CD8-positive, alpha-beta memory T cell (primary cell): ENCODE measurements around the gene TTLL9. TPM values are rescaled to one million over a fixed set of nuclear protein-coding genes. Genes with fewer than 3 reads are reported as not detected.
A peak's percentile ranks its signal among the peaks of the same experiment; 100 is the strongest.

Source experiments
- CTCF ChIA-PET: fragments of 350-600 bp; sonication (Branson Sonifier 250); formaldehyde crosslinking; loops from one replicate; lab custom pipeline; 2021; ENCODE audit warnings: antibody characterized with exemption; lab: Charles Lee
- POLR2A ChIA-PET: fragments of 350-600 bp; sonication (Branson Sonifier 250); formaldehyde crosslinking; loops from one replicate; lab custom pipeline; 2021; ENCODE audit warnings: antibody characterized with exemption; lab: Charles Lee
- DNase-seq, 5 donors: peaks; one replicate each; pipeline versions ENCODE4 v3.0.0 to v3.0.0-alpha.2; 2020 to 2022; ENCODE audit warnings: mixed read lengths in 1 of 5
- H3K27ac ChIP-seq: one replicate; pipeline ENCODE4 v1.7.0; 2013; ENCODE audit warnings: low read depth, mild to moderate bottlenecking, low read length, moderate library complexity
- H3K27me3 ChIP-seq: 2 replicates; pipeline ENCODE4 v1.7.0; 2013; ENCODE audit warnings: low read length, mild to moderate bottlenecking; ENCODE audit not compliant: insufficient read depth, poor library complexity, severe bottlenecking
- H3K36me3 ChIP-seq: 2 replicates; pipeline ENCODE4 v1.7.0; 2013; ENCODE audit warnings: mild to moderate bottlenecking, low read length, moderate library complexity; ENCODE audit not compliant: insufficient read depth
- H3K4me1 ChIP-seq: 2 replicates; pipeline ENCODE4 v1.7.0; 2013; ENCODE audit warnings: mild to moderate bottlenecking, low read length, moderate library complexity; ENCODE audit not compliant: insufficient read depth
- H3K4me3 ChIP-seq: 2 replicates; pipeline ENCODE4 v1.7.0; 2013; ENCODE audit warnings: mild to moderate bottlenecking, low read length
- H3K9me3 ChIP-seq: 2 replicates; pipeline ENCODE4 v1.7.0; 2013; ENCODE audit warnings: mild to moderate bottlenecking, low read length
- H3K27ac Mint-ChIP-seq, 8 donors: one replicate each; pipeline ENCODE4 v1.8.0; 2020 to 2021; ENCODE audit warnings: mixed read lengths in 8 of 8, mild to moderate bottlenecking in 6 of 8, inconsistent platforms in 3 of 8, moderate library complexity in 3 of 8
- H3K27me3 Mint-ChIP-seq, 2 donors: one replicate each; pipeline ENCODE4 v1.8.0; 2020 to 2021; ENCODE audit warnings: mixed read lengths in 2 of 2, mild to moderate bottlenecking in 1 of 2, moderate library complexity in 1 of 2
- H3K36me3 Mint-ChIP-seq, 3 donors: one replicate each; pipeline ENCODE4 v1.8.0; 2020 to 2021; ENCODE audit warnings: mixed read lengths in 3 of 3, inconsistent platforms in 1 of 3, mild to moderate bottlenecking in 1 of 3
- H3K4me1 Mint-ChIP-seq, 3 donors: one replicate each; pipeline ENCODE4 v1.8.0; 2020 to 2021; ENCODE audit warnings: mixed read lengths in 3 of 3, inconsistent platforms in 1 of 3, mild to moderate bottlenecking in 1 of 3
- H3K4me3 Mint-ChIP-seq, 7 donors: one replicate each; pipeline ENCODE4 v1.8.0; 2020 to 2021; ENCODE audit warnings: mixed read lengths in 7 of 7, mild to moderate bottlenecking in 6 of 7, moderate library complexity in 4 of 7, inconsistent platforms in 2 of 7
- H3K9me3 Mint-ChIP-seq, 5 donors: one replicate each; pipeline ENCODE4 v1.8.0; 2020 to 2022; ENCODE audit warnings: mixed read lengths in 5 of 5, mild to moderate bottlenecking in 3 of 5, moderate library complexity in 2 of 5, inconsistent platforms in 1 of 5
- polyA plus RNA-seq: library from polyadenylated mRNA; unstranded; fragments of 300-500 nt; fragmentation: Illumina TruSeq; gene quantifications from one replicate; pipeline ENCODE4 v1.2.3, GENCODE V29; 2021
- total RNA-seq, 2 experiments: library from RNA; stranded (reverse); gene quantifications; one replicate each; pipeline ENCODE4 v1.2.3, GENCODE V29; 2021

Gene TTLL9
- total and polyA plus RNA-seq, 3 experiments from 2014 or later = not detected

- Histone ChIP-seq H3K4me3 (no peak overlapping the region), H3K27me3 (peaks cover under 1% of the 10 kb centered on the region), H3K36me3 (no peaks in the 10 kb centered on the region), H3K27ac (no peak overlapping the region), H3K4me1 (no peaks in the 10 kb centered on the region), H3K9me3 (no peaks in the 10 kb centered on the region)
- H3K27ac Mint-ChIP-seq = no peak overlapping the region
- no peak overlapping the region for H3K4me3 Mint-ChIP-seq
- H3K9me3 Mint-ChIP-seq = no peaks in the 10 kb centered on the region
- no peaks in the 10 kb centered on the region for H3K36me3 Mint-ChIP-seq
- H3K27me3 Mint-ChIP-seq = peaks cover 8 to 14% of the 10 kb centered on the region in 2 donors
- no peak for DNase-seq
- ChIA-PET POLR2A (no interaction called here), CTCF (no interaction called here)
- no peaks in the 10 kb centered on the region for H3K4me1 Mint-ChIP-seq
Measured at GRCh38 chr20:31930779-31931178, 60.3 kb downstream of the TTLL9 start.

GRCh38 chr20:31933698-31934097 is 63.3 kb downstream of the TTLL9 start:
- ChIA-PET CTCF (no interaction called here), POLR2A (no interaction called here)
- Histone ChIP-seq H3K9me3 (no peaks in the 10 kb centered on the region), H3K36me3 (no peaks in the 10 kb centered on the region), H3K27me3 (no peaks in the 10 kb centered on the region), H3K4me3 (no peak overlapping the region), H3K27ac (no peak overlapping the region), H3K4me1 (no peaks in the 10 kb centered on the region)
- Mint-ChIP-seq H3K27me3 (peaks cover 0 to 4% of the 10 kb centered on the region in 2 donors), H3K9me3 (no peaks in the 10 kb centered on the region), H3K36me3 (no peaks in the 10 kb centered on the region), H3K27ac (no peak overlapping the region), H3K4me1 (no peaks in the 10 kb centered on the region), H3K4me3 (no peak overlapping the region)
- DNase-seq = no peak

GRCh38 chr20:31934491-31934890 is 64.1 kb downstream of the TTLL9 start:
- CTCF ChIA-PET = no interaction called here
- no peaks in the 10 kb centered on the region for H3K27me3 ChIP-seq
- POLR2A ChIA-PET = no interaction called here

GRCh38 chr20:31934968-31935764 is 64.7 kb downstream of the TTLL9 start:
- Mint-ChIP-seq H3K4me3 (no peak overlapping the region), H3K9me3 (no peaks in the 10 kb centered on the region), H3K27ac (no peak overlapping the region), H3K4me1 (no peaks in the 10 kb centered on the region), H3K27me3 (peaks cover 0 to 4% of the 10 kb centered on the region in 2 donors), H3K36me3 (peaks cover 0 to 1% (median 0%) of the 10 kb centered on the region in 3 donors)
- Histone ChIP-seq H3K4me3 (no peak overlapping the region), H3K36me3 (no peaks in the 10 kb centered on the region), H3K4me1 (no peaks in the 10 kb centered on the region), H3K9me3 (no peaks in the 10 kb centered on the region), H3K27me3 (no peaks in the 10 kb centered on the region), H3K27ac (no peak overlapping the region)
- CTCF ChIA-PET = interaction anchor here (1.4 kb wide), 1 partner anchor 15 kb away, joined by 3 read pairs; no protein-coding TSS in a partner anchor
- no peak for DNase-seq
- POLR2A ChIA-PET = no interaction called here

More at GRCh38 chr20:31934491-31934890, 64.1 kb downstream of the TTLL9 start:
- no peak overlapping the region for H3K27ac Mint-ChIP-seq
- H3K4me3 Mint-ChIP-seq = no peak overlapping the region
- peaks cover 0 to 4% of the 10 kb centered on the region in 2 donors for H3K27me3 Mint-ChIP-seq
- no peak for DNase-seq
- Histone ChIP-seq H3K4me3 (no peak overlapping the region), H3K27ac (no peak overlapping the region), H3K4me1 (no peaks in the 10 kb centered on the region), H3K9me3 (no peaks in the 10 kb centered on the region), H3K36me3 (no peaks in the 10 kb centered on the region)
- no peaks in the 10 kb centered on the region for H3K9me3 Mint-ChIP-seq
- H3K36me3 Mint-ChIP-seq = no peaks in the 10 kb centered on the region
- H3K4me1 Mint-ChIP-seq = no peaks in the 10 kb centered on the region

- peaks cover 0 to 8% (median 0%) of the 10 kb centered on the region in 3 donors for H3K36me3 Mint-ChIP-seq
- H3K27ac Mint-ChIP-seq = no peak overlapping the region
- H3K4me3 ChIP-seq = no peak overlapping the region
- CTCF ChIA-PET = interaction anchor here (1.4 kb wide), 1 partner anchor 17 kb away, joined by 3 read pairs; no protein-coding TSS in a partner anchor
- no peaks in the 10 kb centered on the region for H3K9me3 ChIP-seq
- H3K4me3 Mint-ChIP-seq = no peak overlapping the region
- no peaks in the 10 kb centered on the region for H3K36me3 ChIP-seq
- H3K4me1 Mint-ChIP-seq = no peaks in the 10 kb centered on the region
- POLR2A ChIA-PET = no interaction called here
- no peaks in the 10 kb centered on the region for H3K27me3 ChIP-seq
- DNase-seq = no peak
- no peaks in the 10 kb centered on the region for H3K4me1 ChIP-seq
- no peak overlapping the region for H3K27ac ChIP-seq
- no peaks in the 10 kb centered on the region for H3K9me3 Mint-ChIP-seq
- H3K27me3 Mint-ChIP-seq = peaks cover 0 to 3% of the 10 kb centered on the region in 2 donors
Measured at GRCh38 chr20:31936420-31936819, 66.0 kb downstream of the TTLL9 start.

- Mint-ChIP-seq H3K27me3 (peaks cover 0 to 4% of the 10 kb centered on the region in 2 donors), H3K4me3 (no peak overlapping the region), H3K36me3 (peaks cover 0 to 21% (median 2%) of the 10 kb centered on the region in 3 donors), H3K9me3 (no peaks in the 10 kb centered on the region), H3K4me1 (no peaks in the 10 kb centered on the region), H3K27ac (no peak overlapping the region)
- H3K4me1 ChIP-seq = no peaks in the 10 kb centered on the region
- no peak overlapping the region for H3K27ac ChIP-seq
- POLR2A ChIA-PET = no interaction called here
- H3K4me3 ChIP-seq = no peak overlapping the region
- no peaks in the 10 kb centered on the region for H3K9me3 ChIP-seq
- CTCF ChIA-PET = interaction anchor here (1.1 kb wide), 1 partner anchor 14 kb away, joined by 3 read pairs; the partner anchor contains the start of gene PDRG1
- H3K27me3 ChIP-seq = no peaks in the 10 kb centered on the region
- no peak for DNase-seq
- H3K36me3 ChIP-seq = peaks cover 6% of the 10 kb centered on the region
Measured at GRCh38 chr20:31937820-31938219, 67.4 kb downstream of the TTLL9 start.

- H3K4me3 ChIP-seq = no peak overlapping the region
- Mint-ChIP-seq H3K4me3 (no peak overlapping the region), H3K27me3 (peaks cover 0 to 2% of the 10 kb centered on the region in 2 donors), H3K9me3 (no peaks in the 10 kb centered on the region), H3K4me1 (no peaks in the 10 kb centered on the region), H3K27ac (peak overlapping the region in 1 of 8 donors; percentile 50), H3K36me3 (peaks cover 0 to 39% (median 7%) of the 10 kb centered on the region in 3 donors)
- H3K27me3 ChIP-seq = no peaks in the 10 kb centered on the region
- peaks cover 9% of the 10 kb centered on the region for H3K36me3 ChIP-seq
- H3K9me3 ChIP-seq = no peaks in the 10 kb centered on the region
- no peak overlapping the region for H3K27ac ChIP-seq
- ChIA-PET CTCF (no interaction called here), POLR2A (no interaction called here)
- H3K4me1 ChIP-seq = no peaks in the 10 kb centered on the region
- DNase-seq = no peak
Measured at GRCh38 chr20:31939661-31940060, 69.2 kb downstream of the TTLL9 start.

GRCh38 chr20:31943052-31943471 is 72.6 kb downstream of the TTLL9 start:
- Histone ChIP-seq H3K27ac (no peak overlapping the region), H3K4me1 (no peaks in the 10 kb centered on the region), H3K27me3 (no peaks in the 10 kb centered on the region), H3K36me3 (peaks cover 36% of the 10 kb centered on the region), H3K9me3 (no peaks in the 10 kb centered on the region), H3K4me3 (no peak overlapping the region)
- Mint-ChIP-seq H3K4me1 (no peaks in the 10 kb centered on the region), H3K27ac (no peak overlapping the region), H3K27me3 (peaks cover 0 to 2% of the 10 kb centered on the region in 2 donors), H3K36me3 (peaks cover 3 to 73% (median 16%) of the 10 kb centered on the region in 3 donors), H3K9me3 (no peaks in the 10 kb centered on the region), H3K4me3 (no peak overlapping the region)
- CTCF ChIA-PET = interaction anchor here (1.2 kb wide), 1 partner anchor 10 kb away, joined by 3 read pairs; no protein-coding TSS in a partner anchor
- no peak for DNase-seq
- POLR2A ChIA-PET = no interaction called here
